GM21423 (cell line): ENCODE results near the gene UVSSA.
"Not testable (repeated sequence)": the region's sequence is repeated elsewhere in the genome, so short reads cannot be mapped to it uniquely, and the experiment has no call there.

ENCODE experiments used
- ATAC-seq: cut with Tn5 transposase; IDR thresholded peaks from one replicate; pipeline ENCODE4 v1.9.1; 2021; ENCODE audit warnings: mild to moderate bottlenecking, moderate library complexity; ENCODE audit not compliant: unreplicated experiment

Gene UVSSA

GRCh38 chr4:1315836-1316536 is 31.0 kb upstream of the UVSSA start:
- ATAC-seq: no peak

DNA sequence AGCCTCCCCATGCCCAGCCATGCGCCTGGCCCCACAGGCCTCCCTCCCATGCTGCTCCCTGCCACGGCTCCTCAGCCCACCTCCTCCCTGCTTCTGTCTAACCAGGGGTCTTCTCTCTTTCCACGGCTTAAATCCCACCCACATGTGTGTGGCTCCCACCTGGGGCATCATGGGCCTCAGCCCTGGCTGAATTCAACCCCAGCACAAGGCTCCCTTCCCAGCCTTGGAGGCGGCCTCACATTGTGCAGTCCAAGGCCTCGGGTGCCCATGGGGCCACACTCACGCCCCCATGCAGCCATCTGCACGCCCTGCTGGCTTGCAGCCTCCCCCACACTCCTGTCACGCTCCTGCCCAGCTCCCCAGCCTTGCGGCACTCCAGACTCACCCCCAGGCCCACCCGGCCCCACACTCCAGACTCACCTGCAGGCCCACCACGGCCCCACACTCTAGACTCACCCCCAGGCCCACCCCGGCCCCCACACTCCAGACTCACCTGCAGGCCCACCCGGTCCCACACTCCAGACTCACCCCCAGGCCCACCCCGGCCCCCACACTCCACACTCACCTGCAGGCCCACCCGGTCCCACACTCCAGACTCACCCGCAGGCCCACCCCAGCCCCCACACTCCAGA is 30.4 kb upstream of the UVSSA start:
- ATAC-seq: no peak

GRCh38 chr4:1317177-1318045 is 29.6 kb upstream of the UVSSA start:
- no peak for ATAC-seq

- no peak for ATAC-seq
These were observed 29.0 kb upstream of the UVSSA start for GRCh38 chr4:1318046-1318375.

- ATAC-seq: no peak
These were observed 28.4 kb upstream of the UVSSA start for GRCh38 chr4:1318488-1319213.

DNA sequence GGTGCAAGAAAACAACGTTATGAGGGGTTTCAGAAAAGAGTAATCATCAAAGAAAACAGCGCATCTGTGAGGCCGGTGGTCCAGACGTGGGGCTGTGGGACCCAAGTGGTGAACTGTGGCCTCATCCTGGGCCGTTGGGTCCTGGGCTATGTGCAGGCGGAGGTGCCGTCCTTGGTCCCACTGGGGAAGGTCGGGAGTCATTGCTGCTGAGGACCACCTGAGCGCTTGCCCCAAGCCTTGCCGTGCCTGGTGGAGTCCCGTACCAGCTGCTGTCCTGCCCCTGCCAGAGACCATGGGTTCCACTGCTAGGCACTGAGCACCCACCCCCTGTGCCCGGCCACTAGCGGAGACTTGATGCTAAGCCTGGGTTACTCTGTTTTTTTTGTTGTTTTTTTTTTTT is 25.5 kb upstream of the UVSSA start:
- ATAC-seq: no peak

DNA sequence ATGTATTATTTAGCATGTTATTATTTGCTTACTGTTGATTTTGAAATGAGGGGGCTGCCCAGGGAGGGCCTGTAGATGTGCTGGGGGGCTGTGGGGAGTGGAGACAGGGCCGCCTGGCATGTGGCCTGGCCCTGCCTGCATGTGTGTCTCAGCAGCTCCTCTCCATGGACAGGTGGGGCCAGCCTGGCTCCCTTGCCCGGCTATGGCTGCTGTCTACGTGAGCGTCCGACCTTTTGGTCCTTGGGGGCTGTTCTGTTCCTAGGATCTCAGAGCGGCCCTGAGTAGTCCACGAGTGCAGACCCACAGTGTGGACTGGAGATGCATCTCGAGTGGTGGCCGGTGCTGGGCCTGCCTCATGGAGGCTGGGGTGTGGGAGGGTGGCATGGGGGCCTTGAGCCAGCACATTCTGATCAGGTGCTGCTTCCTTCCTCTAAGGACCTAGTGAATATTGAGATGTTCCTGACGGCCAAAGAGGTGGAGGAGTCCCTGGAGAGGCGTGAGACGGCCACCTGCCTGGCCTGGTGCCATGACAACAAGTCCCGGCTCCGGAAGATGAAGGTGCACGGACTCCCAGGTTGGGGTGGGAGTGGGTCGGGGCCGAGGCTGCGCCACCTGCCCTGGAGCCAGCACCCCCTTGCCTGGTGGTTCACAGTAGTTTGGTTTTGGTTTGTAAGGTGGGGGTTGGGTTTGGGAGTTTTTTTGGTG is 24.9 kb upstream of the UVSSA start:
- no peak for ATAC-seq

DNA sequence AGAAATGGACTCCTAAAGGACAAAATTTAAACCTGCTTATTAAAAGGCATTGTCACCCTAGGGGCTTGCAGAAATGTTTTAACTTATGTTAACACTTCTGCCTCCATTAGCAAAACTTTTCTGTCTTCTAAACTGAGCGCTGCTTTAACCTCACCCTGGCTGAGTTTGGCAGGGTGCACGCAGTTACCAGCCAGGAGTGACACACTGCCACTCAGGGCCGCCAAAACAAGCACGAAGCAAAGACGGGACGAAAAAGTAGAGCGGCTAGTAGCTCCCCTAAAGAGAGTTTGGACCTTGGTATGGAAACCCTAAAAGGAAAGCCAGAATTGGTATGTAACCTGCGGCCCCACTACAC is 23.8 kb upstream of the UVSSA start:
- no peak for ATAC-seq

GRCh38 chr4:1323635-1324442 is 23.2 kb upstream of the UVSSA start:
- ATAC-seq: no peak

GRCh38 chr4:1324443-1325175 is 22.4 kb upstream of the UVSSA start:
- not testable (repeated sequence) for ATAC-seq

GRCh38 chr4:1325176-1325480 is 21.9 kb upstream of the UVSSA start:
- no peak for ATAC-seq

- no peak for ATAC-seq
These were observed 21.1 kb upstream of the UVSSA start for GRCh38 chr4:1325681-1326635.

- ATAC-seq: no peak
These were observed 20.1 kb upstream of the UVSSA start for GRCh38 chr4:1326751-1327525.

DNA sequence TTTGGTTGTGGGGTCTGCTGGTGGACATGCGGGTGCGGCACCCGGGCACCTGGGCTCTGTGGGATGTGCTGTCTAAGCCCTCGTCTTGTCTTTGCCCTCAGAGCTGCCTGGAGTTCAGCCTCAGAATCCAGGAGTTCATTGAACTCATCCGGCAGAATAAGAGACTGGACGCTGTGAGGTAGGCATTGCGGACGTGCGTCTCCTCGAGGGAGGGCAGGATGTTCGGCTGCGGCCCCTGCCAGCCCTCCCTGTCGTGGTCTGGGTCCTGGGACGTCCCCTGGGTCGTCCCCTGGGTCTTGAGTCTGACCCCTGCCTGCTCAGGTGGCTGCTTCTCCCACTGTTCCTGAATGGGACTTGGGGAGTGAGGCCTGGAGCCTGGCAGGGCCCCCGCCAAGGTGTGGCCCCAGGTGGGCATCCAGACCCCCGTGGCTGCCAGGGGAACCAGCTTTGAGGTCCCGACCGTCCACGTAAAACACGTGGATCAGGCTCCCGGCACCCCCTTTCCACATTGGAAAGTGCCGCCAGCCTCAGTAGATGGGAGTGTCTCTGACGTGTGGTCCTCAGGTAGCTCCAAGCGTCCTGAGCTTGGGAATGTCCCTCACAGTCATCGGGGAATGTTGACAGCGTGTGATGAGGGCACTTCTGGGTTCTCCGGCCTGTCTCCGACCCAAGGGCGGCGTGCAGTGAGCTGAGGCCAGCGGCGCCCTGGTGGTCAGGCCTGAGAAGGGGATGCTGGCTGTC is 19.3 kb upstream of the UVSSA start:
- ATAC-seq: no peak

DNA sequence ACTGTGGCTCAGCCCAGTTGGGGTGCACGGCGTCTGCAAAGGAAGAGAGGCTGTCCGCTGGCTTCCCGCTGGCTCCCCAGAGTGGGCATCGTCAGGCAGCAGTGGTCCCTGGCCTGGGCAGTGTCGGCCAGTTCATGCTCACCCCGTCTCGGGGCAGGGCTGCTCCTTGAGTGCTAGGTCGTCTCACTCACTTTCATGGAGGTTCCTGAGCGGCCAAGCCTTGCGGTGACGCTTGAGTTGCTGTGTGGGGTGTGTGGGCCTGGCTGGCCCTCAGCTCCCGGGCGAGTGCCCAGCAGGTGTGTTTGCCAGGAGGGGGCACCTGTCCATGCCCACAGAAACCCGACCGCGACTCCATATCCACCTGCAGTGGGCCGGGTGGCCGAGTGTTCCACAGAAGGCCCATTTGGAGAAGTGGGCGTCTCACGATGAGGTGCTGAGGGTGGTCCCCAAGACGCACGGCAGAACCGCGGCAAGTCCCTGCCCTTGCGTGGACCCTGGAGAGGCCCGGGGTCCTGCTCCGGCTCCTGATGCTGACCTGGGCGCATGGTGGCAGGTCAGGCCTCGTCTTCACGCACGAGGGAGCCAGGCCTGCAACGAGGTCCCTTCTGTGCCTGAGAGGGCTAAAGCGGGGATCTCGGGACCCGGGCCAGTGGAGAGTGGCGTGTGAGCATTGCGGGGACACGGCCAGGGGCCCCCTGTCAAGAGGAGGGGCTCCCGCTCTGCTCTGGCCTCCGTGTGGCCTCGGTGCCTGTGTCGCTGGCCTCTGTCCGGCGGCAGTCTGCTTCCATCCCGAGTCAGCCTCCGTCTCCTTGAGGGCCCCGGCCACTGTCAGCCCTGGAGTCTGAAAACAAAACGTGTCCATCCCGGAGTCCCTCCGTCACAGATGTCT is 18.5 kb upstream of the UVSSA start:
- ATAC-seq: no peak
